Measurements from ENCODE around the gene PARD3.
"Not testable (repeated sequence)": the region's sequence is repeated elsewhere in the genome, so short reads cannot be mapped to it uniquely, and the experiment has no call there.

The PARD3 gene

DNA sequence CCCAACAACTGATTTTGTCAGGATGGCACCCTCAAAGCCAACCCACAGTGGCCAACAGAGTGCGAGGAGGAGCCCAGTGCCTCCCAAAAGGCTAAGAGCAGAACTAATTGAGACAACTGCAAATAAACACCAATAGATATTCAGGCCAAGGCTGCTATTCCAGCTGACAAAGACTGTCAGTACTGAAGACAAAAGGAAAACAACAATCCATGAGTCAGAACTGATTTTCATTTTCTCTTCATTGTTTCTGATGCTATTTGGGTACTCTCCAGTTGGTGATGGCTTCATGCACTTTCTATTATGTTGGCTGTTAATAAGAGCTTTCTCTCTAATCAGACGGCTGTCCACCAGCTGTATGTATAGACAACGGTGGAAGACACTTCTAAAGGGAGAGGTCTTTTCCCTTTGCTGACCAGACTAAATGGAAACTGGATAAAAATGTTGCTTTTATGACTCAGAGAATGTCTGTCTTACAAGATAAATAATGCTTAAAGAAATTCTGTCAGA lies 515.9 kb downstream of the PARD3 start:
- DNase-seq (ENCODE audit: low read depth in 2 of 2), result no peak

DNA sequence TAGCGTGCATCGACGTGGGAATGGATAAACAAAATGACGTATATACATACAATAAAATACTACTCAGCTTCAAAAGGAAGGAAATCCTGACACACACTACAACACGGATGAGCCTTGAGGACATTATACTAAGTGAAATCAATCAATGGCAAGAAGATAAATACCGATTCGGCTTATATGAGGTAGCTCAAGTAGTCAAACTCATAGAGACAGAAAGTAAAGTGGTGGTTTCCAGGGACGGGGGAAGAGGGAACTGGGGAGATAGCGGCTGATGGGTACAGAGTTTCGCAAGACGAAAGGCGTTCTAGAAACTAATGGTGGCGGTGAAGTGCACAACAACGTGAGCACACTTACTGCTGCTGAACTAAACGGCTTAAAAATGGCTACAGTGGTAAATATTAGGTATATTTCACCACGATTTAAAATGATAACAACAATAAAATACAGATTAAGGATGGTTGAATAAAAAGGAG lies 516.7 kb downstream of the PARD3 start:
- DNase-seq (ENCODE audit: low read depth in 2 of 2), result no peak

DNA sequence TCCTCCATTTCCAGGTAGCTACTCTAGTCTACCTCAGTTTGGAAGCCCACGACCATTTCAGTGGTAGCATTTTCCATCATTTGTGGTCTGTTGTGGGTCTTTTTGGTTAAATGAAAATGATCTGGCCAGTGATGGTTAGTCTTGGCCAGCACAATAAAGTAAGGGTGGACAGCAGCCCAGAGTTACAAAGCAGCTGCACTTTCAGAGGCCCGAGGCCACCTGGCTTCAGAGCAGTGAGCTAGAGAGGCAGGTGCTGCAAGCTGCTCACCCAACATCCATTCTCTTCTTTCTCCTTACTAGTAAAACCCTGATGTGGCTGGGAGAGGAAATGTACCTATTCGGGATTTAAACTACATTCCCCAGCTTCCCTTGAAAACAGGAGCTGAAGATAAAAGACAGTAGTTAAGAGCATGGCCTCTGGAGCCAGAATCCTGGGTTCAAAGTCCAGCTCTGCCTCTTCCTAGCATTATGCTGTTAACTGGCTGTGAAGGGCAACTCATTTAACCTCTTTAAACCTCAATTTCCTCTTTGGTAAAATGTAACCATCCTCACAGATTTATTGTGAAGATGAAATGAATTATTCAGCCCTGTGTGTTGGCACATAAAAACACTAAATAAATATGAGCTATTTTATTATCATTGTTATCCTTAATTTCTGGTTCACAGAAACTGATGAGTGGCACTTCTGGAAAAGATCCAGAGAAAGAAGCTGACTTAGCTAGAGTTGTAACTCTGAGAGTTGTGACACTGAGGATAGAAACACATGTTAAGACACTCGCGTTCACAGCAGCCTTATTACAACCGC lies 517.4 kb downstream of the PARD3 start:
- DNase-seq (ENCODE audit: low read depth in 2 of 2), result no peak

DNA sequence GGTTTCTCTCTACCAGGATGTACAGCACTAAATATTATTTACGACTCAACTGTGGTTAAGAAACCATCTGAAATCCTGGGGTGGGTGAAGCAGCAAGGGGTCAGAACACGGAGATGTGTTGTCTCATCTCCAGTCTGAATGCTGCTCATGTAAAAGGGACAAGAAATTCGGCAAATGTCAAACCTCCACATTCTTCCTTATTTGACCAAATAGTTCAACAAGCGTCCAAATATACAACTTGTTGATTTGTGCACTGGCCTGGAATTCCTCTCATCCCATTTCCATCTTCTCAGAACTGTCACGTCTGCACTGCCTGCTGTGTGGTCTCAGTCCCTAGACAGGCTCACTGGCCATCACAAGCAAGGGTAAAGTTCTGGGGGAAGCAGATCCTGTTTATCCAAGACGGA lies 520.0 kb downstream of the PARD3 start:
- DNase-seq (ENCODE audit: low read depth in 2 of 2), result no peak

DNA sequence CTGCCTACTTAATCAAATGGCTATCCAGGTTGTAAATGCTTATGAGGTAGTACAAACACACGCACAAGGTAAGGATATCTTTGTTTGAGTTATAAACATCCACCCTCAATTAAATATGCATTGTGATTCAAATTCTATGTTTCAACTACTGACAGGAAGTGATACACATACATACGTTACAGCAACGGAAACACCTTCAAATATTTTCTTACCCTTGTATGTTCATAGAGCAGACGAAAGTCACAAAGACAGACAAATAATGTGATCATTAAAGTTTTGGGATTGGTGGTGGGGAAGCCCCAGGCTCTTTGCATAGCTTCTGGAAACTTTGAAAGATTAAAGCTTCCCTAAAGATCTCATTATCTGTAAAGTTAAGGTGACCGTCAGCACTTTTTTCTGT lies 521.0 kb downstream of the PARD3 start:
- DNase-seq (ENCODE audit: low read depth in 2 of 2), result no peak

DNA sequence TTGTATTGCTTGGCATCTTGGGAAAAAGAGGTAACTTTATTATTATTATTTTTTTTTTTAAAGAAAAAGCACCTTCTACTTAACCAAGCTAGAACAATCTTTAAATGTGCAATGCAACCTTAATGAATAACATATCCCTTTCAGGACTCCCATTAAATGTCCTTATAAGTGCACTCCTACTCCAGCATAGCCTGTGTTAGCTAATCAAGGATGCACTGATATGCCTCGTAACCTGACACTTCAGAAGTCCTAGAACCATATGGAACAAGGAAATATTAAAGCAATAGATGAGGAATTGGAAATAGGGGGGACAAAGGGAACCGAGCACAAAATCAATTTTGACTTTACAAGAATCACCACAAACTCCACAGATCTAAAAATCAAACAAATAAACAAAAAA lies 522.4 kb downstream of the PARD3 start:
- no peak for DNase-seq (ENCODE audit: low read depth in 2 of 2)

DNA sequence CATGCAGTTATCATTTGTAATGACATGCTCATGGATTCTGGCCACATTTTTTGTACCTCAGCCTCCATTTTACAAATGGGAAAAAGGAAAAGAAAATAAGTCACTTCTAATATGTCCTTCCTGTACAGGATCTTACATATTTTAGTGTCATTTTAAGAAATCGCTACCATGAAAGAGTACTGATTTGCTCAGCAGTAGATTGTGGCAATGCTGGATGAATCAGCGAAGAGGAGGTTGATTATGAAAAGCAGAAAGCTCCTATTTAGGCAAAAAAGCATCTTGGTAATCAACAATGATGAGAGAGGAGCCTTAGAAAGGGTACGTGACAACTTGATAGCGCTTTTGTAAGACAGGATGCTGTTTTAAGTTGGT lies 522.9 kb downstream of the PARD3 start:
- DNase-seq (ENCODE audit: low read depth in 2 of 2), result no peak

DNA sequence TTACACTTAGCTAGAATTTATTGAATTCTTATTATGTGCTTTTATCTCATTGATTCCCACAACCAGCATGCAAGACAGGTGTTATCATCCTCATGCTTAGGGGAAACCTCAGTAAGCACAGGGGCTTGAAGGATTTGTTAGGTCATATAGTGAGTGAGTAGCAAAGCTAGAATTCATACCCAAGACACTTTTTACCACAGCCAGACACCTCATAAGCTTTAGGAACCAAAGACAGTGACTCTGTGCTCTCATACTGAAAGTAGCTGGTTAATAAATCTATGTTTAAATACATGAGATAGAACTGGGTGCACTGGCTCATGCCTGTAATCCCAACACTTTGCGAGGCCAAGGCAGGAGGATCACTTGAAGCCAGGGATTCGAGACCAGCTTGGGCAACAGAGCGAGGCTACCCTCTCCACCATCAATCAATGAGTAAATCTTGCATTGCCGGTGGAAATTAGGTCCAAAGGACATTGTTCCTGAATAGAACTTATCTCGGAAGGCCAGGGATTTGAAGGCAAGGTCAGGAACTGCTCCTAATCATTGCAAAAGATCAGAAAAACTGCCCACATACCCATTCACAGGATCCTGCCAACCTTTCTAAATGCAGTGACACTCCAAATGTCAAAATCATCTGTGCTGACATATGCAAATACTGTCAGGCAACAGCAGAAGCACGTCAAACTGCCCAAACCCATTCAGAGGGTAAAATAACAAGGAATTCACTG lies 523.5 kb downstream of the PARD3 start:
- no peak for DNase-seq (ENCODE audit: low read depth in 2 of 2)

DNA sequence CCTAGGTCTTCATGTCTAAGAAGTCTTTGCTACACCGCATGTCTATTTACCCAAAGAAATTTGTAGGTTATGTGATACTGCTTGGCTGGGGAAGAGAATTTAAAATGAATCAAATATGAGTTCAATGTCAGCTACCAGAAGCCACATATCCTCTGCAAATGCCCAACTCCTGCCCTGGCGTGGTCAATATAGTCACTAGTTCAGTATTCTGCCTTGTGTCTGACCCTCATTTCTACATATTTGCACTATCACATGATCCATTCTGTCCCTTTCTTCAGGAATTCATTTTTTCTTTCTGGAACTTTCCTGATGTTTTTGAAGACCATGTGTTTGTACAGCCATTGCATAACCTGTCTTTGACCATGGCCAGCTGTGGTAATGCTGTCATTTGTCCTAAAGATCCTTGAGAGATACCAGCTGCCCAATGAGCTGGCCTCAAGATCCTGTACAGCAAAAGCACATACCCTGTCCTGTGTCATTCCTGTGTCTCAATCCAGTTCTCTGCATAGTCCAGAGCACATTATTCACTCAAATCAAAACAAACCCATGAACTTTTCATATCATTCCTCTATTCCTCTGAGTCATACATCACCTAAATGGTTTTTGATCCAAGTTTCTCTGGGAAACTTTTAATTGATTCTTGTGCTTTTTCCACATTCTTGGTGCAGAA lies 524.5 kb downstream of the PARD3 start:
- DNase-seq (ENCODE audit: low read depth in 2 of 2), result no peak

DNA sequence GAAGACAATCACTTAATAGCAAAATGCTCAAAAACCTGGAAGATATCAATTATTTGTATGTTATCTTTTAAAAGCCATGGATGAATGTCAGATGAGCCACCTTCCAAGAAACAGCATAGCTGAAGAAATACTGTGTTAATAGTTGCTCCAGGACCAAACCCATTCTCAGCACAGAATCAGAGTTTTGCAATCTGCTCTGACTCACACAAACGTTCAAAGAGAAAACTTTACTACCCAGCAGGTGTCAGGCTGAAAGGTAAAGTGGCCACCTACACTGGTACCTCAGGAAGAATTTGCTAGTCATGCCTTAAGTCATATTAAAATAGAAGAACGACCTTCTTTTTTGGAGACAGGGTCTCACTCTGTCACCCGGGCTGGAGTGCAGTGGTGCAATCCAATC lies 526.5 kb downstream of the PARD3 start:
- DNase-seq (ENCODE audit: low read depth in 2 of 2), result no peak

DNA sequence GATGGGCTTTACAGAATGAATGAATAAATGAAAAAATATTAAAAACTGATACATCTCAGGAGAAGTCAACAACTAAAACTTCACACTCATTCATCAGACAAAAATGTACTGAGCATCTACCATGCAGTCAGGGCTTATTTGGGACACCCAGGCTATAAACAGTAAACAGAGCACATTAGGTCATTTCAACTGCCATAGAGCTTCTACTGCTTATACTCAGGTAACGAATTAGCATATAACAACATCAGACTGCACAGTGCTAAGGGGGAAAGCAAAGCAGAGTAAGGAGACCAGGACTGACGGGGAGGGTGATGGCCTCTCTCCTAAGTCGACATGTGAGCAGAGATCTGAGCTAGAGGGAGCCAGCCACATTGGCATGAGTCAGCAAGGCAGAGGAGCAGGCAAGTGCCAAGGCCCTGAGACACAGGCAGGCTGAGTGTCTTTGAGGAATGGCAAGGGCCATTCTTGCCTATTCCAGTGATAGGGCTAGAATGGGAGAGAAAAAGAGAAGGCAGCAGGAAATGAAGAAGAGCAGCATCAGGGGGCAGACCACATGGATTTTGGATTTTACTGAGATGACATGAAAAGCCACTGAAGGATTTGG lies 528.9 kb downstream of the PARD3 start:
- DNase-seq (ENCODE audit: low read depth in 2 of 2), result no peak

DNA sequence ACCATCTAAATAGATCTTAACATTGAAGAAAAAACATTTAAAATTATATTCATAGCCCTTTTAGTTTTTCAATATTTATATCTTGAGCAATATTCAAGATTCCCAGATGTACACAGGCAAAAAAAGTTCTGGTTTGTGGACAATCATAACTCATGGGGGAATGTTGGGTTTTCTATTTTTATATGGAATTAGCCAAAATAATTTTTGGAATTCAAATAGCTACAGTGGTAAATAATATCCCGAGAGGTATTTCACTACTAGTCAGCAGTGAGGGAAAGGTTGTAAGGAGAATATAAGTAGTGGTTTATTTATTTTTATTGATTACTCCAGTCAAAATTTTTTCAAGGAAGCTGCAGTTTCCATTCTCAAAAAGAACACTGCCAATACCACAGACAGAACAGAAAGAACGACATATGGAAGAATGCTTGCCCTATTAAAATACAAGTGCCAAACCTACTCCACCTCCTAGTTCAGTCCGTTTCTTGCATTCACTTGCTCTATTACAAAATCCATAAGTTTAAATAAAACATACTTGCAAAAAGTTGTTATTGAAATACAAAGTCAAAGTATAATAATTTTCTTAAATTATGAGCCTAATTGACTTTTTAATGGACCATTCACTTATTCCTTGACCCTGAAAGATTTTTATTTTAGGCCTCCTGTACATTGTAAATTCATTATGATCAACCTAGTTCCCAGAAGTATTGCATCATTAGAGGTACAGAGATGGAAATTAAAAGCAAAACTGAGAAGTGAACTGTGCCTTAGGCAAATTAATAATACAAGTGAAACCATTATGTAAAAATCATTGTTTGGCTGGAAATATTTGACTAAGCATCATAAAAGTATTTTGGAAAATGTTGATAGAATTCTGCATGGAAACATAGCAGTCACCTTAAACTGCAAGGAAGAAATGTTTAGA lies 533.2 kb downstream of the PARD3 start:
- DNase-seq (ENCODE audit: low read depth in 2 of 2), result no peak

DNA sequence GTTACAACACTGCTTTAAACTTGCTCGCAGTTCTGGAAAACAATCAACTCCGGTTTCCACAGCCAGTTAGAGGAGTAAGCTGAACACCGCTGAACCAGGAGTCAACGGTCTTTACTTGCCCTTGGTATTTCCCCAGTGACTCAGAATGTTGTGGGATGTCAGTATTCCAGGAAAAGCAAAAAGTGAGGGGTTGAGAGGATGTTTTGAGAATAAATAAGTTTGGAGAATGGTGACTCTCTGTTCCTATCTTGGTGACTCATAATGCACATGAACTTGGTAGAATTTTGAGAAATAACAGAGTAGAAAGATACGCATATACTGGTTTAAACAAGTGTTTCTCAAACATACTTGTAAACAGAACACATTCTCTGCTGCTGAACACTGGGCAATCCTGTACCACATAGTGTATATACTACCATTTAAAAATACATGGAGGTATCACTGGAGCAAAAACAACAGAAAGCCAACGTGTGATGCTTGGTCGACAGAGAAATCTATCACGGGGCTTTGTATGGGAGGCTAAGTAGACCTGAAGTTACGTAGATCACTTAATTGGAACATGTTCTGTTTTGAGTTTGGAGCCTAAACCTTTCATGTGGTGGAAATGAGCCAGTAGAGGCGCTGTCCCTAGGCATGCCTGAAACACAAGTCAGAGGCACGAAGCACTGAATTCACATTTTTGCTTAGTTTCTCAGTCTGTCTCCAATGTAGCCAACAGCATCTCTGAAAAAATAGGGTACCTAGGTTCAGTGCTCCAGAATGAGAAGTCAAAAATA lies 534.3 kb downstream of the PARD3 start:
- DNase-seq (ENCODE audit: low read depth in 2 of 2), result no peak

DNA sequence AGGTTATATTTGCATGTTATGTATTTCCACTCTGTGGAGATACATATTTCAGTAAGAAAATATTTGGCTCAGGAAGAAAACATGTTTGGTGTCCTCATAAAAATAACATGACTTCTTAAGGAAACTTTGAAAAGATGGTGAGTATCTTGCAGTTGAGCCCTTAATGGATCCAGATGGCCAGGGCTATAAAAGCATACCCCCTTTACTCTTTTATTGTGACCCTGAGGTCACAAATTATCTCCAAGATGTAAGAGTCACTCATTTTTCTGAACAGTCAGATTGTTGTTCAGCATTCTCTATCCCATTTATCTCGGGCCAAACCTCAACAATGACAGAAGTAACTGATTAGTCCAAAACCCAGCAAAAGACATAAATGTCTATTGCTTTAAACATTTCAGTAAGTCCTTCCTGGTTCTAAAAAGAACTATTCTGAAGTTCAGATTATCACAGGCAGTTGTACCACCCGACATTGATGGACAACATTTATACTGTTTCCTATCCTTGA lies 539.4 kb downstream of the PARD3 start:
- DNase-seq (ENCODE audit: low read depth in 2 of 2), result no peak

DNA sequence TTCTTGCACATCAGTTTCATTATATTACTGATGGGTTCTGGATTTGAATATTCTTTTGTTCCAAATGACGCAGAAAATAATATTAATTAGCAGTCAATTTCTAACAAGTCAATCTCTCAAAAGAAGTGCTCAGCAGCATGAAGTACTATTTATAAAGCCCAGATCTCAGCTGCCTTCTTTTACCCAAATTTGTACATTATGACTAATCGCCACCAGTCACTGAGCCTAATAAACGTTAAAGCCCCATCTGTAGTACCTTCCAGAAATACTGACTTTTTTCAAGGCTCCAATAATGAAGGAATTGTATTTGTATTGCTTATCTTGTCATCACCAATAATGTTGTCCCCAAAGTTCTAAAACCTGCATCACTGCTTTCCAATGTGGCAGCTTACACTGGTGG lies 540.2 kb downstream of the PARD3 start:
- no peak for DNase-seq (ENCODE audit: low read depth in 2 of 2)

DNA sequence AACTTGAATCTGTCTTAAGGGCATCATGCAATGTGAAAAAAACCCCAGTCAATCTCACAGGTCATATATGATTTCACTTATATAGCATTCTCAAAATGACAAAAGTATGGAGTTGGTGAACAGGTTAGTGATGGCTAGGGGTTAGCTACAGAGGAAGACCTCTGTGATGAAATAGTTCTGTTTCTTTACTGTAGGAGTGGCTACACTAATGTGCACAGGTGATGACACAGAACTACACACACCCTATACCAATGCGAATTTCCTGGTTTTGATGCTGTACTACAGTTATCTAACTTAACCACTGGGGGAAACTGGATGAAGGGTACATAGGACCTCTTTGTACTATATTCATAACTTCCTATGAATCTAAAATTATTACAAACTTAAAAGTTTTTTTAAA lies 541.8 kb downstream of the PARD3 start:
- no peak for DNase-seq (ENCODE audit: low read depth in 2 of 2)

DNA sequence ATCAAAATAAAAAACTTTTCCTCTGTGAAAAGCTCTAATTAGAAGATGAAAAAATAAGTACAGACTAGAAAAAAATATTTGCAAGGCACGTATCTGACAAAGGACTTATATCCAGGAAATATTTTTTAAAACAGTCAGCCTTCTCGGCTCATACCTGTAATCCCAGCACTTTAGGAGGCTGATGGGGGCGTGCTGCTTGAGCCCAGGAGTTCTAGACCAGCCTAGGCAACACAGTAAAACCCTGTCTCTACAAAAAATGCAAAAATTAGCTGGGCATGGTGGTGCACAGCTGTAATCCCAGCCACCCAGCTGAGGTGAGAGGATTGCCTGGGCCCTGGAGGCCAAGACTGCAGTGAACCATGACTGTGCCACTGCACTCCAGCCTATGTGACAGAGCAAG lies 542.8 kb downstream of the PARD3 start:
- DNase-seq (ENCODE audit: low read depth in 2 of 2), result no peak

DNA sequence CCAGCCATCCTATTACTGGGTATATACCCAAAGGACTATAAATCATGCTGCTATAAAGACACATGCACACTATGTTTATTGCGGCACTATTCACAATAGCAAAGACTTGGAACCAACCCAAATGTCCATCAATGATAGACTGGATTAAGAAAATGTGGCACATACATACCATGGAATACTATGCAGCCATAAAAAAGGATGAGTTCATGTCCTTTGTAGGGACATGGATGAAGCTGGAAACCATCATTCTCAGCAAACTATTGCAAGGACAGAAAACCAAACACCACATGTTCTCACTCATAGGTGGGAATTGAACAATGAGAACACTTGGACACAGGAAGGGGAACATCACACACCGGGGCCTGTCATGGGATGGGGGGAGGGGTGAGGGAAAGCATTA lies 546.7 kb downstream of the PARD3 start:
- DNase-seq (ENCODE audit: low read depth in 2 of 2), result not testable (repeated sequence)

DNA sequence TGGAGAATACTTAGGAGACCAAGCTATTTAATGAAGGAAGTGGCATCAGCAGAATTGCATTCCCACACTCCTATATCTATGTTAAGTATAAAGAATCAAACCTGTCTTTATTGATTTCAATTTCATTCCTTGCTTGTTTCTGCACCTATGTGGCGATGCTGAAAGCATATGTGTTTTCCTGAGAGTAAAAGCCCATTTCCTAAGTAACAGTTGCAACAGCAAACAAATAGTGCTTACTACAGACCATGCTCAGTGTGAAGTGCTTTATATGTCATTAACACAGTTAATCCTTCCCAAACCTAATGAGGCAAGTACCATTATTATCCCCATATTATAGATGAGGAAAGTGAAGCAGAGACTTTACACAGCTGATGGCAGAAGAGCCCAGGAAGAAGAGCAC lies 552.1 kb downstream of the PARD3 start:
- DNase-seq (ENCODE audit: low read depth in 2 of 2), result no peak

DNA sequence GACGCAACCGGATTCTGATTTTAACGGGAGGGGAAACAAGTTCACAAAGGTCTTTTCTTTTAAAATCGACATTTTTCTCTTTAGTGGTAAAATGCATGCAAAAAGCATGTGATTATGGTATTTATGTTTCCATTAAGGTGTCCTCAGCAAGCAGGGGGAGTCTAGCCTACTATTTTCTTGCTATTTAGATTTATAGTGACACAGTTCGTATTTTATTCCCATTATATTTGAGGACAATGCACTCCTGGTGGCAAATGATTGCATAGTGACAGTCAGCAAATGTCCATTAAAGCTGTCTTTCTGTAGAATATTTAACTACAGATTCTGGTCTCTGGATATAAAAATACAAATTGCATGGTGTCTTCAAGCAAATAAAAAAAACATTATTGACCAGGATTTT lies 554.2 kb downstream of the PARD3 start:
- no peak for DNase-seq (ENCODE audit: low read depth in 2 of 2)
